M059J (cell line): ENCODE data around the gene SNAPC4. TPM values are rescaled to one million over a fixed set of nuclear protein-coding genes. Genes with fewer than 3 reads are reported as not detected.
"Not testable (repeated sequence)": the region's sequence is repeated elsewhere in the genome, so short reads cannot be mapped to it uniquely, and the experiment has no call there.

Experiments
- DNase-seq: peaks from one replicate; pipeline ENCODE4 v3.0.0-alpha.2; 2012; ENCODE audit warnings: low read depth
- total RNA-seq: library from RNA; depleted of rRNA; stranded (reverse); fragments of >200 nt; shearing (Covaris generic); gene quantifications from 2 replicates; pipeline ENCODE4 v1.2.3, GENCODE V29; 2014; rRNA removed

Gene SNAPC4
- total RNA-seq, 1 experiment from 2014 or later = 8.1 TPM

GRCh38 chr9:136358016-136358415 is 42.0 kb downstream of the SNAPC4 start:
- DNase-seq = no peak

- DNase-seq = no peak
Observed at GRCh38 chr9:136357202-136357725, 42.7 kb downstream of the SNAPC4 start.

DNA sequence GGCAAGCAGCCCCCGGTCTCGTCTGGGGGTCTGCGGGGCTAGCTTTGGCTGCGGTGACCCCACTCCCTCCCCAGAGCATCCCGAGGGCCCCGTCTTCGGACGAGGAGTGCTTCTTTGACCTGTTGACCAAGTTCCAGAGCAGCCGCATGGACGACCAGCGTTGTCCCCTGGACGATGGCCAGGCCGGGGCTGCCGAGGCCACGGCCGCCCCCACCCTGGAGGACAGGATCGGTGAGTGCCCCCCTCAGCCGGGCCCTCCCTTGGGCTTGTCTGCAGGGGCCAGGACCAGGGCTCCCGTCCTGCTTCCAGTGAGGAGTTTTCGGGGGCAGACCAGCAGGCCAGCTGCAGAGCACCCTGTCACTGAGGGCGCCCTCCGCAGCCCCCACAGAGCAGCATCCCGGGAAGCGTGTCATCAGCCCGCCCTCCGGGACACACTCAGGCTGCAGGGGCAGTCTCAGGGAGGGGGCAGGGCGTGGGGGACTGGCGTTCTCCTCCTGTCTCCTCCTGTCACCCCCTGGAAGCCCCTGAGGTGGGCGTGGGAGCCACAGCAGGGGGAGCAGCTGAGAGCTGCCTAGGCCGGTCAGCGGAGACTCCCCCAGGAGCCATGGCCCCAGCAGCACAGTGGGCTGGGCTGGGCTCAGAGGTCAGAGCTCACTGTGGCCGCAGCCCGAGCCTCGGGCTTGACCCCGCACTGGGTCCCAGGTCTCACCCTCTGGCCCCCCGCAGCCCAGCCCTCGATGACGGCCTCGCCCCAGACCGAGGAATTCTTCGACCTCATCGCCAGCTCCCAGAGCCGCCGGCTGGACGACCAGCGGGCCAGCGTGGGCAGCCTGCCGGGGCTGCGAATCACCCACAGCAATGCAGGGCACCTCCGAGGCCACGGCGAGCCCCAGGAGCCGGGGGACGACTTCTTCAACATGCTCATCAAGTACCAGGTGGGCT is 44.1 kb downstream of the SNAPC4 start:
- no peak for DNase-seq

DNA sequence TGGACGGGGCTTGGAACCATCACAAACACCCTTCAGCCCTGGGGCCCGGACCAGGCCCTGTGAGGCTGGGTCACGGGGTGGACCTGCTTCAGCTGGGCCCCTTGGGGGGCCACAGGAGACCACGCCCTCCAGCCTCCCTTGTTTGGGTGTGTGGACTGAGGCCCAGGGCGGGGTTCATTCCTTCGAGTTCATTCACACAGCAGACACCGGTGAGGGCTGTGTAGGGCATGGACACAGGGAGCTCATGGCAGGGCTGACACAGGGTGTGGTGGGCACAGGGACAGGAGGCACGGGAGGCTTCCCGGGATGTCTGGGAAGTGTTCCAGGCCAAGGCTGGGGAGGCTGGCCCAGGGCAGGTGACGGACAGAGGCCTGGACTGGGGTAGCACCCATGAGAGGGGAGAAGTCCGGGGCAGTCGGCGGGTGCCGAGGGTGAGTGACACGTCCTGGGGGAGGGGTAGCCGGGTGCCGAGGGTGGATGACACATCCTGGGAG is 45.3 kb downstream of the SNAPC4 start:
- DNase-seq = peak; percentile 50

GRCh38 chr9:136353757-136354488 is 46.0 kb downstream of the SNAPC4 start:
- DNase-seq = no peak

GRCh38 chr9:136353088-136353487 is 46.9 kb downstream of the SNAPC4 start:
- no peak for DNase-seq

- no peak for DNase-seq
Observed at GRCh38 chr9:136352682-136353081, 47.3 kb downstream of the SNAPC4 start.

- not testable (repeated sequence) for DNase-seq
Observed at GRCh38 chr9:136351868-136352267, 48.1 kb downstream of the SNAPC4 start.

DNA sequence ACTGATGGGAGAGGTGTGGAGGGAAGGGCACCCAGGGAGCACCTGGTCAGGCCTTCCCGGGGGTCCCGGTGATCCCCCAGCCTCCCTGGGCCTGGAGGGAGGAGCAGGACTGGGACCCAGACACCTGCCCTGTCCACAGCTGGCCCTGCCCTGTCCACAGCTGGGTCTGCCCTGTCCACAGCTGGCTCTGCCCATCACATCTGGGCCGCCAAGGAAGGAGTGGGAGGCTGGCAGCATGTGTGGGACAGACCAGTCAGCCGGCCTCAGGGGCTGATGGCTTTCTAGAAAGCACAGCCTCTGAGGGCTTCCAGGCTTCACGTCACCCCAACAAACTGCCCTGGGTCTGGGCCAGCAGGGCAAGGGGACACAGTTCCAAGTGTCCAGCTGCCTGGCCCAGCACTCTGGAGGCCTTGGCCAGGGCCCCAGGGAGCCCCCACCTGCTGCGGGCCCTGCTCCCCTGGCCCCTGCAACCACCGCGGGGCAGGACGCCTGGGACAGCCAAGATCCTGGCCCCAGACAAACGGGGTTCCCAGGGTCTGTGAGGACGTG is 48.6 kb downstream of the SNAPC4 start:
- DNase-seq = no peak

Other genes starting within 250 kb of the SNAPC4 start
- gene LHX3, start 195.0 kb downstream of the SNAPC4 start, total RNA-seq = not detected in 2 replicates
- 7.1 and 20.1 TPM in 2 replicates for gene QSOX2, start 154.4 kb downstream of the SNAPC4 start, total RNA-seq
- gene CCDC187, start 96.1 kb downstream of the SNAPC4 start, total RNA-seq = not detected in 2 replicates
- 4.5 and 12.5 TPM in 2 replicates for gene GPSM1, start 72.6 kb downstream of the SNAPC4 start, total RNA-seq
- gene DNLZ, start 36.4 kb downstream of the SNAPC4 start, total RNA-seq = 35.9 and 56.6 TPM in 2 replicates
- gene CARD9, start 26.5 kb downstream of the SNAPC4 start, total RNA-seq = 0.05 and 0.12 TPM in 2 replicates
- gene ENTR1, start 10.4 kb upstream of the SNAPC4 start, total RNA-seq = 42.3 and 64.2 TPM in 2 replicates
- 41.4 and 88.7 TPM in 2 replicates for gene PMPCA, start 10.5 kb upstream of the SNAPC4 start, total RNA-seq
- gene INPP5E, start 39.7 kb upstream of the SNAPC4 start, total RNA-seq = 7.6 TPM in 2 replicates
- gene SEC16A, start 82.9 kb upstream of the SNAPC4 start, total RNA-seq = 20.7 and 42.6 TPM in 2 replicates
- gene NOTCH1, start 145.9 kb upstream of the SNAPC4 start, total RNA-seq = 6.4 and 12.1 TPM in 2 replicates